ENCODE measurements around the gene DBP. TPM values are rescaled to one million over a fixed set of nuclear protein-coding genes. Genes with fewer than 3 reads are reported as not detected.

The DBP gene
- total and polyA plus RNA-seq, 10 of the 15 experiments (the other 5 are each of a cell fraction or from before 2014, with no cell fraction given), result 2.0 to 10.6 (median 6.9) TPM

DNA sequence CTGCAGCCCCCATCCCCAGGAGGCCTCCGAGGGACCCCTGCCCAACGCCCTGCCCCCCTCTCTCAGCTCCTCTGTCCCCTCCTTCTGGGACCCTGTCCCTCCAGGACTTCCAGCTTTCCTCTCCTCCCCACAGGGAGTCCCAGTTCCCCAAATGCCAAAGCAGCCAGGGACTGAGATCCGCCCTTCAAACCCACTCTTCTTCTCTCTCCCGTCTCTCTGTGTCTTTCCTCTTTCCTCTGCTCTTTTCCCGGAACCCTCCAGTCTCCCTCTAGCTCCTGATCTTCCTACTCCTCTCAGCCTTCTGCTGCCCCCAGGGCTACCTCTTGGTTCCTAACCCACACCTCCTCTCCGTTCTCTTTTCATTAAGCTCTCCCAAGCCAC is 8.4 kb upstream of the DBP start:
- Histone ChIP-seq H4K20me1 (ENCODE audit: control insufficient read depth, insufficient read depth) (no peaks in the 10 kb centered on the region), H3K4me2 (ENCODE audit: control insufficient read depth, insufficient read depth) (peak overlapping the region; percentile 97), H3K27ac (ENCODE audit: control insufficient read depth, insufficient read depth) (peak overlapping the region; percentile 15; the same call in 1 of the 2 replicates), H3K27me3 (replicated peaks in 1 of 2; ENCODE audit: control insufficient read depth in 2 of 2, insufficient read depth in 2 of 2, low read length in 1 of 2) (no peaks in the 10 kb centered on the region), H3K4me3 (peak overlapping the region; percentile 91; the same call in 1 of the 2 replicates), H3K9me3 (replicated peaks; ENCODE audit: control insufficient read depth, insufficient read depth, low read length) (no peaks in the 10 kb centered on the region), H3K9ac (ENCODE audit: control insufficient read depth, insufficient read depth, low read length) (peak overlapping the region; percentile 37; the same call in 1 of the 2 replicates), H3K4me1 (ENCODE audit: control insufficient read depth, insufficient read depth, low read length) (peaks cover 20% of the 10 kb centered on the region), H3K36me3 (ENCODE audit: control insufficient read depth in 2 of 2, insufficient read depth in 2 of 2, low read length in 1 of 2) (no peaks in the 10 kb centered on the region), H2AFZ (ENCODE audit: control insufficient read depth, low read depth, low read length) (peak overlapping the region; percentile 88), H3K79me2 (ENCODE audit: control insufficient read depth, insufficient read depth, low read length) (no peaks in the 10 kb centered on the region)
- FAIRE-seq (no peak), ATAC-seq (no peak; the same call in 2 of the 3 replicates), DNase-seq (ENCODE audit: low read depth, low spot score) (no peak)
- ChIA-PET POLR2A (interaction anchor here (0.6 to 2.0 kb wide), 11 partner anchors 9 to 325 kb away, joined by 3 to 15 read pairs (median 4); partner anchors contain the start of genes PPP1R15A, RPL18 and SPHK2), CTCF (interaction anchor here (0.6 to 3.6 kb wide), 27 partner anchors 8 to 354 kb away, joined by 3 to 31 read pairs (median 4); partner anchors contain the start of genes GYS1, HSD17B14, RPL18 and RUVBL2), SMC1A (ENCODE audit: uncharacterized antibody, unreplicated experiment) (interaction anchor here (0.7 to 2.4 kb wide), 15 partner anchors 8 to 348 kb away, joined by 3 to 13 read pairs (median 4); partner anchors contain the start of genes DBP, GYS1 and RUVBL2), RAD21 (ENCODE audit: unreplicated experiment) (interaction anchor here (0.6 to 2.1 kb wide), 26 partner anchors 12 to 487 kb away, joined by 3 to 18 read pairs (median 4); partner anchors contain the start of genes GYS1, HSD17B14, RPL18 and RUVBL2)
- 0% methylated on average over 6 of the region's 6 CpGs for WGBS (ENCODE audit: insufficient coverage, insufficient replicate concordance, low lambda C conversion rate, missing lambda C conversion rate)
- TF ChIP-seq LARP7 (IDR thresholded peaks at IDR 0.05) (0 out of 2 replicates have a peak, but pooled peaks have one; percentile 40), SPI1 (IDR thresholded peaks at IDR 0.05; ENCODE audit: borderline replicate concordance, insufficient read depth, low read depth, low read length) (0 out of 2 replicates have a peak, but pooled peaks have one; percentile 13), MLLT1 (IDR thresholded peaks at IDR 0.05) (0 out of 2 replicates have a peak, but pooled peaks have one; percentile 8), POLR2AphosphoS2 (IDR thresholded peaks at IDR 0.05; ENCODE audit: low read depth, low read length) (no peak), GATAD2B (conservative IDR thresholded peaks at IDR 0.05; ENCODE audit: low read depth) (no peak)
- TF ChIP-seq, protein P1, sequence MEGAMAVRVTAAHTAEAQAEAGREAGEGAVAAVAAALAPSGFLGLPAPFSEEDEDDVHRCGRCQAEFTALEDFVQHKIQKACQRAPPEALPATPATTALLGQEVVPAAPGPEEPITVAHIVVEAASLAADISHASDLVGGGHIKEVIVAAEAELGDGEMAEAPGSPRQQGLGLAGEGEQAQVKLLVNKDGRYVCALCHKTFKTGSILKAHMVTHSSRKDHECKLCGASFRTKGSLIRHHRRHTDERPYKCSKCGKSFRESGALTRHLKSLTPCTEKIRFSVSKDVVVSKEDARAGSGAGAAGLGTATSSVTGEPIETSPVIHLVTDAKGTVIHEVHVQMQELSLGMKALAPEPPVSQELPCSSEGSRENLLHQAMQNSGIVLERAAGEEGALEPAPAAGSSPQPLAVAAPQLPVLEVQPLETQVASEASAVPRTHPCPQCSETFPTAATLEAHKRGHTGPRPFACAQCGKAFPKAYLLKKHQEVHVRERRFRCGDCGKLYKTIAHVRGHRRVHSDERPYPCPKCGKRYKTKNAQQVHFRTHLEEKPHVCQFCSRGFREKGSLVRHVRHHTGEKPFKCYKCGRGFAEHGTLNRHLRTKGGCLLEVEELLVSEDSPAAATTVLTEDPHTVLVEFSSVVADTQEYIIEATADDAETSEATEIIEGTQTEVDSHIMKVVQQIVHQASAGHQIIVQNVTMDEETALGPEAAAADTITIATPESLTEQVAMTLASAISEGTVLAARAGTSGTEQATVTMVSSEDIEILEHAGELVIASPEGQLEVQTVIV (IDR thresholded peaks at IDR 0.05; ENCODE audit: borderline replicate concordance, partially characterized antibody), result peak; percentile 14
- intact Hi-C loops (cut with micrococcal nuclease; ENCODE audit: unreplicated experiment) (loop anchor here (5.0 kb wide), 1 partner anchor 192 kb away; the partner anchor contains the start of gene HSD17B14), in situ Hi-C loops (cut with MboI) (loop anchor here (5.0 to 25.0 kb wide), 2 partner anchors 192 to 1242 kb away; partner anchors contain the start of genes AKT1S1, HSD17B14, IL4I1 and TBC1D17)
- no TSS peak for BruUV-seq (replicated peaks)
